LNCaP clone FGC (cell line): ENCODE results near the gene CACNA1C.

Experiments used
- DNase-seq: peaks from one replicate; pipeline ENCODE4 v3.0.0-alpha.2; 2011; ENCODE audit warnings: low read depth
- H3K4me3 ChIP-seq: 2 replicates; pipeline ENCODE4 v1.5.1; 2011; ENCODE audit warnings: mild to moderate bottlenecking, low read depth, low read length, control low read depth
- CTCF ChIP-seq: IDR thresholded peaks from 2 replicates; pipeline ENCODE4 v1.5.1; 2012; ENCODE audit warnings: mild to moderate bottlenecking; ENCODE audit not compliant: control insufficient read depth, insufficient read depth; ENCODE audit errors: extremely low read depth

The CACNA1C gene

GRCh38 chr12:2596441-2596840 lies 543.7 kb downstream of the CACNA1C start:
- DNase-seq = no peak
- no peak for TF ChIP-seq CTCF
- H3K4me3 ChIP-seq = no peak overlapping the region

- no peak for DNase-seq
- no peak for TF ChIP-seq CTCF
- no peak overlapping the region for H3K4me3 ChIP-seq
Measured at GRCh38 chr12:2605301-2605700, 552.5 kb downstream of the CACNA1C start.

- no peak overlapping the region for H3K4me3 ChIP-seq
- TF ChIP-seq CTCF = no peak
- DNase-seq = no peak
Measured at GRCh38 chr12:2606186-2606910, 553.6 kb downstream of the CACNA1C start.

- peak; percentile 54 for DNase-seq
- TF ChIP-seq CTCF = no peak
- H3K4me3 ChIP-seq = no peak overlapping the region
Measured at GRCh38 chr12:2607881-2608607, 555.3 kb downstream of the CACNA1C start.

GRCh38 chr12:2608608-2608945 lies 555.8 kb downstream of the CACNA1C start:
- no peak for TF ChIP-seq CTCF
- no peak overlapping the region for H3K4me3 ChIP-seq
- no peak for DNase-seq

GRCh38 chr12:2609020-2609419 lies 556.2 kb downstream of the CACNA1C start:
- no peak for DNase-seq
- no peak overlapping the region for H3K4me3 ChIP-seq
- TF ChIP-seq CTCF = no peak

GRCh38 chr12:2610358-2610757 lies 557.6 kb downstream of the CACNA1C start:
- no peak for DNase-seq
- TF ChIP-seq CTCF = no peak
- no peak overlapping the region for H3K4me3 ChIP-seq
